Fibroblast of skin of back (primary cell): ENCODE data around the gene IFI35.
"Not testable (repeated sequence)": the region's sequence is repeated elsewhere in the genome, so short reads cannot be mapped to it uniquely, and the experiment has no call there.

Experiments used
- DNase-seq: peaks from one replicate; pipeline ENCODE4 v3.0.0-alpha.2; 2013

Gene IFI35

GRCh38 chr17:43024407-43025289 is 18.1 kb downstream of the IFI35 start, which contains the start of gene RND2:
Gene RND2, plus strand, starts transcription at chr17:43025231. Its CDS starts 117 bp downstream, at chr17:43025348.
- DNase-seq, result peak; percentile 96

- no peak for DNase-seq
Measured at GRCh38 chr17:43025290-43025657, 18.7 kb downstream of the IFI35 start.

- DNase-seq, result no peak
Measured at GRCh38 chr17:43025766-43026537, 19.4 kb downstream of the IFI35 start.

DNA sequence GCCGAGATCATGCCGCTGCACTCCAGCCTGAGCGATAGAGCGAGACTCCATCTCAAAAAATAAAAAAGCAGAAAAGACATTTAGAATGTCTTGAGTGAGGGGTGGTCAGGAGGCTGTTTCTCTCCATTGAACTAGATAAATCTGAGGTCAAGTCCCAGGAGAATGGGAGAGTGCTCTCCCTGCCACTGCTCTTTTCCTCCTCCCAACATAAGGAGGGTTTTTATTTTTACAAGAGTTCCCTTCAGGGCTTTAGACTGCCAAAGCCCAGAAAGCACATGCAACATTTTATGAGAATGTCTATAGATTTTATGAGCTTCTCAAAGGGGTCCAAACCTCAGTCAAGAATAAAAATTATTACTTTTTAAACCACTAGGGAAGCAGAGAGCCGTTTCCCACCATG is 20.0 kb downstream of the IFI35 start:
- DNase-seq, result no peak

DNA sequence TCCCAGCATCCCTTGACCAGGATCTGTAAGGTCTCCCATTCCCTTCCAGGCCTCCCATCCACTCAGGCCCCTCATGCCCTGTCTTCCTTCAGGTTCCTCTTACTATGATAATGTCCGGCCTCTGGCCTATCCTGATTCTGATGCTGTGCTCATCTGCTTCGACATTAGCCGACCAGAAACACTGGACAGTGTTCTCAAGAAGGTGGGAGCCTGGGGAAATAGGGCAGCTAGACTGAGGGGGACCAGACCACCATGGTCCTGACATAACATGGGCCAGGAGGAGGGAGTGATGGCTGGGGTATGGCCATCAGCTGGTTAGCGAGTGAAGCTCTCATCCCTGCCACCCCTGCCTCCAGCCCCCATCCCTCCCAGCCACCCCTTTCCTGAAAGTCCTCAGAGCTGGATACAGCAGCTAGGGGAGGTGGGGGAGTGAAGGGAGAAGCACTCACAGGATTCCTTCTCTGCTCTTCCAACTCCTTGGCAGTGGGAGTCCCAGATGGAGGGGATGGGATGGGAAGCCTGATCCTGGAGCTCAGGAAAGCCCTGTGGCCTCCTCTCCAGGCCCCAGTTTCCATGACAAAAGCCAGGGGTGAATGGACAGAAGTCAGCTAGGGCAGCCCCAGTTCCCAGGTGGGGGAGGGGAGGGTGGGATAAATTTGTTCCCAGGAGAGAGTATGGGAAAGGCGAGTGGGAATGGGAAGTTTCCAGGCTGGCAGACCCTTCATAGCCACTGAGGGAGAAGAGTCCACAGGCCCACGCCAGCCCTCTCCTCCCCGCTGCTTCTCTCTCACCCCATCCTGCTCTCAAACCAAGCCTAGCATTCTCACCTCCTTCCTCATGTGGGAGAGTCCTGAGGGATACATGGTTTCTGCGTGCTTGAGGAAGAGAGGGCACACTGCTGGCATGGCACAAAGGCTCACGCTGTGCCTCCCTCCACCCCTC is 20.8 kb downstream of the IFI35 start:
- DNase-seq, result no peak

- no peak for DNase-seq
Measured at GRCh38 chr17:43028221-43028861, 21.8 kb downstream of the IFI35 start.

DNA sequence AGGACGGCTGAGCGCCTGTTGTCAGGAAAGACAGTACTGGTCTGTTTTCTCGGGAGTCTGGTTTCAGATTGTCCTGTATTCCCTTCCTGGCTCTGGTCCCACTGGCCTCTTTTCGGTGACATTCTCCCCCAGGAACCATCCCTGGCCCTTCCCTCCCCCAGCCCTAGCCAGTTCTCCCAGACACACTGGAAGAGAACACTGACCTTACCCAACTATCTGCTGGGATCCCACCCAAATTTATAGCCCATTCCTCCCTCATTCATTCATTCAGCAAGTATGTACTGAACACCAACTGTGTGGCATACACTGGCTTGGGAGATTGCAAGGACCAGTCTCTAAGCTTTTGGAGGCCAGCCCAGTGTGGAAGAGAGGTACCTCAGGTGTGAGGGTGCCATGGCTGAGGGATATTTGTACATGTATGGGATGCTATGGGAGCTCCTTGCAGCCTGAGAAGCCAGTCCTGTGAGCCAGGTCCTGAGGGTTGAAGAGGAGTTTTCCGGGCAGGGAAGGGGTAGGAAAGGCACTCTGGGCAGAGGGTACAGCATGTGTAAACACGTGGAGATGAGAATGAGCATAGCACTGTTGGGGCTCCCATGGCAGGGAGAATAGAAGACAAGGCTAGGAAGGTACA is 23.7 kb downstream of the IFI35 start:
- no peak for DNase-seq

- no peak for DNase-seq
Measured at GRCh38 chr17:43031666-43032065, 25.1 kb downstream of the IFI35 start.

DNA sequence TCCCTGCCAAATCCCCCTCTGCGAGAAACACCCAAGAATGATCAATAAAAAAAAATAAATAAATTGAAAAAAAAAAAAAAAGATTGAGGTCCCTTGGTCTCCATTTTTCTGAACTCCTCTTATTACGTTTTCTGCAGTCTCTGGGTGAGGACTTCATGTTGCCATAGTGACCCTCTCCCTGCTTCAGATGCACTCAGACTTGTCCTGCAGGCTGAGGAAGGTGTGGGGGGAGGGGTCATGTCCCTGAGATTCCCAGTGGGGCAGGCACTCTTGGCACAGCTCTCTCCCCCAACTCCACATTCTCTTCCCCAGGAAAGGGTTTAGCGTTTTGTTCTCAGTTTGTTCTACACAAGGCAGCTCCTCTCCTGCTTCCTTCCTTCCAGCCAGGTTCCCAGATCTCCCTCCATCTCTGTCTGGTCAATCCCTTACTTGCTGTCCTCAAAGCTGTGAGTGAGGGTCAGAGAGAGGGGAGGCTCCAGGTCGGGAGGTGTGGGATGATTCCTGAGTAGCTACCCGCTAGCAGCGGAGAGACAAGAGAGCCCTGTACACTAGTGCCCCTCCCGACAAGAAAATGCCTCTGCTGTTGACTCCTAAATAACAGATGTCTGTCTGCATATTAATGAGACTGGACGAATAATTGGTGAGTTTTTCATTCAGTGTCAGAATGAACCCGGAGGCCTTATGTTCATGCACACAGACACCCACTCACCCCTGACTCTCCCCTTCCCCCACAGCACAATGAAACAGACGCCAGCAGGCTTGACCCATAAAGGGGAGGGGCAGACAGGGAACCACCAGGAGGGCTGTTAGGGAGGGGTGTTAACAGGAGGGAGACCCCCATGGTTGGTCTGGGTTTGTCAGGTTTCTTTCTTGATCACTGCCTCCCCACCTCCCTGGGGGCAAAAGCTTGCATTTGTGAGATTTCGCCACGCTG is 27.6 kb downstream of the IFI35 start:
- DNase-seq, result no peak

DNA sequence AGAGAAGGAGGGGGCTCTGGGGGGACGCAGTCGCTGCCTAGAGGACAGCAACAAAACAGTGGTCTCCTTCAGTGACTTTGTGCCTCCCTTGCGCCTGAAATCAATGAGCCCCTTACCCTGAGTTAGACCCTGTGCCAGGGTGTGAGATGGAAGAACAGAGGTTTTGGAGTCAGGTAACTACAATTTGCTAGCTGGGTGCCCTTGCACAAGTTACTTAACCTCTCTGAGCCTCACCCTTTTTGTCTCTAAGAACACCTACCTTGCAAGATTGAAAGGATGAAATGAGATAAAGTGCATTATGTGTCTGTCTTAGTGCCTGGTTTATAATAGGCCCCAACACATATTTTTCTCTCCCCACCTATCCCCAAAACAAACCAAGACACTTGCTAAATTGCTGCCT is 28.3 kb downstream of the IFI35 start:
- no peak for DNase-seq

DNA sequence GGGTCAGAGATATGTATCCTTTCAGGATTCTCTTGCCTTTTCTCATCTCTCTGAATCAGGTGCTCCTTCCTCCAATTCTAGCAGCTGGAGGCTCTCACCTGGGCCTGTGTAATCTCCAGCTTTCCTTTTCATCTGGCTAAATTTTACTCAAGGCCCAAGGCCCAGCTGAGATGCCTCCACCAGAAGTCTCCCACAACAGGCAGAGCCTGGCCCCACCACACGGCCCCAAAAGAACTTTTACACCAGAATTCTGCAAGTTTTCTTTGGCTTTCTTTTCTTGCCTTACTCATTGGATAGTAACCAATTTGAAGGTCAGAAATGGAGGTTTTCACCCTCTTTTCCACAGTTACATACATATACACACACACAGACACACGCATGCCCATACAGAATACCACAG is 33.1 kb downstream of the IFI35 start:
- DNase-seq, result no peak

GRCh38 chr17:43040655-43041054 is 34.1 kb downstream of the IFI35 start:
- no peak for DNase-seq

DNA sequence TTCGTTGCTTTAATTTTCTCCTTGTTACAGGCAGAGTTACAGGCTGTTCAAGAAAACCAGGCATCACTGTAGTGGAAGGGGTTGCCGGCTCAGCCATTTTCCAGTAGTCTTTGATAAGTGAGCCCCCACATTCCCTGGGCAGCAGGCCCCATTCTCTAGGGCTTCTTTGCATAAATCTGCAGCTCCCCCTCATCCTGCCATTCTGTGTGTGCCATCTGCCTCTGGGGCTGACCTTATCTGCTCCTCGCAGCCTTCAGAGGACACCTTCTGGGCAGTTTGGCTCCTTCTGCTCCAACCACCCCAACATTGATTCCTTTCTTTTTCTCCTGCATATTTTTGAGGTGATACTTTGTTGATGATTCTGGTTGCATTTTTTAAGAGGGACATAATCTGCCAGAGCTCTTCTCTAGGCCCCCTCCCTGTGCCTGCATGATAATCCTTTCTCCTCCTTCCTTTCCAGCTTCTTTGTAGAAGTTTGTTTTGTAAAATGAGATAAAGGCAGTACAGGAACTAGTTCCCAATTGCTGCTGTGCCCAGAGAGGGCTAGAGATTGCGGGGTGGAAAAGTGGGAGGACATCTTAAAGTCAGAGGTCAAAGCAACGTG is 35.5 kb downstream of the IFI35 start:
- DNase-seq, result peak; percentile 19

DNA sequence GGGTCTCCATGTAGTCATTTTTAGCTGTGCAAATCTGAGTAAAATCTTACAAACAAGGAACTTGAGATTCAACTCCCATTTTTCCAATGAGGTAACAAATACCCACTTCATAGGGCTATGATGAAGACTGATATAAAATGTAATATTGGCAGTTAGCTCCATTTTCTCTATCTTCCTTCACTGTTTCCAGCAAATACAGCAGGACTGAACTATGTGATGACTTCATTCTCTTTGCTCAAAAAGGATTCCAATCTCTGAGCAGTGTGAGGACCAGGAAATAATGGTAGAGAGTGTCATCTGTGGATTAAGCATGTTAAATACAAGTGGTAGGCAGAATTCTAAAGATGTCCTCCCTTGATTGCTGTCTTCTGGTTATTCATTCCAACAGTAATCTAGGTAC is 36.7 kb downstream of the IFI35 start:
- peak; percentile 28 for DNase-seq

- DNase-seq, result no peak
Measured at GRCh38 chr17:43044024-43044423, 37.4 kb downstream of the IFI35 start.

GRCh38 chr17:43051969-43052368 is 45.4 kb downstream of the IFI35 start:
- DNase-seq, result no peak

DNA sequence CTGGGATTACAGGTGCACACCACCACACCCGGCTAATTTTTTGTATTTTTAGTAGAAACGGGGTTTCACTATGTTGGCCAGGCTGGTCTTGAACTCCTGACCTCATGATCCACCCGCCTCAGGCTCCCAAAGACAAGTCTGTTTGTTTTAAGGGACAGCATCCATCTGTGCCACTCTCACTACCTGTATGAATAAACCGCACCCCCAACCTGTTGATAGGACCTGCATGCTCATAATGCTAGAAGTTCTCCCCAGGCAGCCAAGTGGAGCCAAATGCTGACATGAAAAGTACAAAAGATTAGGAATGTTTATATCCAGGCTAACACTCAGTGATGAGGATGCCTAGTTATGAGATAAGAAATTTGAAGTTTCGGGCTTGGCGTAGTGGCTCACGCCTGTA is 46.4 kb downstream of the IFI35 start:
- not testable (repeated sequence) for DNase-seq

GRCh38 chr17:43056051-43056450 is 49.5 kb downstream of the IFI35 start:
- no peak for DNase-seq

DNA sequence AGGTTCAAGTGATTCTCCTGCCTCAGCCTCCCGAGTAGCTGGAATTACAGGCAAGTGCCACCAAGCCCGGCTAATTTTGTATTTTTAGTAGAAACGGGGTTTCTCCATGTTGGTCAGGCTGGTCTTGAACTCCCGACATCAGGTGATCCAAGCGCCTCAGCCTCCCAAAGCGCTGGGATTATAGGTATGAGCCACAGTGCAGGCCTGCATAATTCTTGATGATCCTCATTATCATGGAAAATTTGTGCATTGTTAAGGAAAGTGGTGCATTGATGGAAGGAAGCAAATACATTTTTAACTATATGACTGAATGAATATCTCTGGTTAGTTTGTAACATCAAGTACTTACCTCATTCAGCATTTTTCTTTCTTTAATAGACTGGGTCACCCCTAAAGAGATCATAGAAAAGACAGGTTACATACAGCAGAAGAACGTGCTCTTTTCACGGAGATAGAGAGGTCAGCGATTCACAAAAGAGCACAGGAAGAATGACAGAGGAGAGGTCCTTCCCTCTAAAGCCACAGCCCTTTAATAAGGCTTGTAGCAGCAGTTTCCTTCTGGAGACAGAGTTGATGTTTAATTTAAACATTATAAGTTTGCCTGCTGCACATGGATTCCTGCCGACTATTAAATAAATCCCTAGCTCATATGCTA is 56.5 kb downstream of the IFI35 start:
- DNase-seq, result no peak
